ENCODE results near the gene KRT85.

DNA sequence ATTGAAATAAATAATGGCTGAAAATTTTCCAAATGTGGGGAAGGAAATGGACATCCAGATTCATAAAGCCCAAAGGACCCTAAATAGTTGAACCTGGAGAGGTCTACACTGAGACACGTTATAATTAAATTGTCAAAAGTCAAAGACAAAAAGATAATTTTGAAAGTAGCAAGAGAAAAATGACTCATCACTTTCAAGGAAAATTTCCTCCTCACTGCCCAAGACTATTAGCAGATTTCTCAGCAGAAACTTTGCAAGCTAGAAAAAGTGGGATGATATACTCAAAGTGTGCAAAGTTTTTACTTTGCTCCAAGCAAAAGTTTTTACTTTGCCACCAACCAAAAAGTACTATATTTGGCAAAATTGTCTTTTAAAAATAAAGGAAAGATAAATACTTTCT lies 30.2 kb downstream of the KRT85 start:
- TF ChIP-seq POLR2A (IDR thresholded peaks at IDR 0.05; ENCODE audit: low read length) (no peak), GATA1 (IDR thresholded peaks at IDR 0.05; ENCODE audit: low read depth, low read length) (no peak)
